Sigmoid colon (tissue), 7 donors: ENCODE results near the gene LTB4R. TPM values are rescaled to one million over a fixed set of nuclear protein-coding genes. Genes with fewer than 3 reads are reported as not detected.
"Not testable (repeated sequence)": the region's sequence is repeated elsewhere in the genome, so short reads cannot be mapped to it uniquely, and the experiment has no call there.

ENCODE experiments used
- DNase-seq: peaks from one replicate; pipeline ENCODE4 v3.0.0-alpha.2; 2019
- H3K27ac ChIP-seq, 4 donors: fragments of 200-600 bp; sonication (generic); one replicate each; pipeline ENCODE4 v1.5.1; 2016 to 2019; ENCODE audit warnings: mild to moderate bottlenecking in 1 of 4
- H3K27me3 ChIP-seq, 3 donors: fragments of 200-600 bp; sonication (generic); one replicate each; pipeline ENCODE4 v1.5.1; 2019; ENCODE audit warnings: mild to moderate bottlenecking in 1 of 3
- H3K36me3 ChIP-seq, 4 donors: fragments of 200-600 bp; sonication (generic); one replicate each; pipeline ENCODE4 v1.5.1; 2016 to 2019
- H3K4me1 ChIP-seq, 4 donors: fragments of 200-600 bp; sonication (generic); one replicate each; pipeline ENCODE4 v1.5.1; 2017 to 2019
- H3K4me3 ChIP-seq, 4 donors: fragments of 200-600 bp; sonication (generic); one replicate each; pipeline ENCODE4 v1.5.1; 2017 to 2019; ENCODE audit warnings: mild to moderate bottlenecking in 2 of 4, moderate library complexity in 1 of 4
- H3K9me3 ChIP-seq, 4 donors: fragments of 200-600 bp in 3 of 4; sonication (generic) in 3 of 4; one replicate each; pipeline versions ENCODE4 v1.5.1 to v1.6.1; 2013 to 2019
- CTCF ChIP-seq, 4 experiments: fragments of 450-650 bp in 3 of 4; fragments of 200-600 bp in 1 of 4; IDR thresholded peaks; one replicate each; pipeline ENCODE4 v1.5.1; 2016 to 2019; ENCODE audit warnings: antibody characterized with exemption in 4 of 4, mild to moderate bottlenecking in 3 of 4, moderate library complexity in 2 of 4
- EP300 ChIP-seq, 4 donors: sonication (generic); formaldehyde crosslinking; IDR thresholded peaks; one replicate each; pipeline ENCODE4 v1.6.1; 2017; ENCODE audit warnings: antibody characterized with exemption in 4 of 4
- POLR2A ChIP-seq, 2 donors: fragments of 450-650 bp; IDR thresholded peaks; one replicate each; pipeline ENCODE4 v1.6.1; 2016; ENCODE audit warnings: antibody characterized with exemption in 2 of 2, mild to moderate bottlenecking in 2 of 2, moderate library complexity in 2 of 2
- POLR2AphosphoS5 ChIP-seq, 4 donors: sonication (generic); formaldehyde crosslinking; IDR thresholded peaks; one replicate each; pipeline ENCODE4 v1.6.1; 2017; ENCODE audit warnings: antibody characterized with exemption in 4 of 4
- WGBS, 2 donors: extraction: QIAGEN DNeasy Blood & Tissue Kit; methylation state at CpG; one replicate each; pipeline ENCODE4 v1.1.7; 2013; 5-methylcytosine and 5-hydroxymethylcytosine counted together
- intact Hi-C: fragments of 100-400 bp; cut with DNase I; formaldehyde crosslinking; loops from one replicate; pipeline ENCODE4 v1.15.1; 2023
- polyA plus RNA-seq, 3 donors: library from polyadenylated mRNA; stranded (reverse); fragments of 200-250 nt; gene quantifications; one replicate each; pipeline ENCODE4 v1.2.3, GENCODE V29; 2013
- total RNA-seq, 4 donors: library from RNA; depleted of rRNA; stranded (reverse); fragments of >200 nt; gene quantifications; one replicate each; pipeline ENCODE4 v1.1.0, GENCODE V29; 2016
- donor health status: healthy with polysubstance abuse.
- donor health status: Bipolar disorder and iron deficiency.
- donor health status: healthy.

The LTB4R gene
- total and polyA plus RNA-seq, 7 donors = 0.60 to 9.8 (median 2.1) TPM

- Histone ChIP-seq H3K27ac (no peak overlapping the region), H3K36me3 (no peaks in the 10 kb centered on the region), H3K27me3 (peaks cover 0 to 16% (median 6%) of the 10 kb centered on the region in 3 donors), H3K9me3 (no peaks in the 10 kb centered on the region), H3K4me3 (no peak overlapping the region), H3K4me1 (no peaks in the 10 kb centered on the region)
- WGBS, 2 donors = 78 to 81% methylated on average over 6 of the region's 6 CpGs
- DNase-seq = no peak
- no peak for TF ChIP-seq CTCF (IDR thresholded peaks at IDR 0.05)
- intact Hi-C loops = no loop called here
Observed at GRCh38 chr14:24324024-24324423, 12.7 kb downstream of the LTB4R start.

- peaks cover 0 to 5% (median 0%) of the 10 kb centered on the region in 3 donors for H3K27me3 ChIP-seq
- no peak for TF ChIP-seq CTCF (IDR thresholded peaks at IDR 0.05)
- no peak for TF ChIP-seq EP300 (IDR thresholded peaks at IDR 0.05)
- no peak for TF ChIP-seq POLR2A (IDR thresholded peaks at IDR 0.05)
- TF ChIP-seq POLR2AphosphoS5 (IDR thresholded peaks at IDR 0.05) = no peak
- H3K4me1 ChIP-seq = no peaks in the 10 kb centered on the region
- H3K36me3 ChIP-seq = no peaks in the 10 kb centered on the region
- H3K4me3 ChIP-seq = no peak overlapping the region
- WGBS, 2 donors = 75 to 85% methylated on average over 5 of the region's 5 CpGs
- DNase-seq = no peak
- no peaks in the 10 kb centered on the region for H3K9me3 ChIP-seq
- intact Hi-C loops = no loop called here
- H3K27ac ChIP-seq = no peak overlapping the region
Observed at GRCh38 chr14:24325041-24325530, 13.8 kb downstream of the LTB4R start.

- H3K36me3 ChIP-seq = no peaks in the 10 kb centered on the region
- H3K4me1 ChIP-seq = no peaks in the 10 kb centered on the region
Observed at GRCh38 chr14:24325963-24326362, 14.7 kb downstream of the LTB4R start.

GRCh38 chr14:24327303-24327702, 16.0 kb downstream of the LTB4R start:
- peaks cover 0 to 9% (median under 1%) of the 10 kb centered on the region in 3 donors for H3K27me3 ChIP-seq
- no peaks in the 10 kb centered on the region for H3K9me3 ChIP-seq
- no peaks in the 10 kb centered on the region for H3K36me3 ChIP-seq
- TF ChIP-seq POLR2A (IDR thresholded peaks at IDR 0.05) = no peak
- no peak for TF ChIP-seq POLR2AphosphoS5 (IDR thresholded peaks at IDR 0.05)
- TF ChIP-seq CTCF (IDR thresholded peaks at IDR 0.05) = no peak
- no peak for TF ChIP-seq EP300 (IDR thresholded peaks at IDR 0.05)
- DNase-seq = no peak
- no peak overlapping the region for H3K27ac ChIP-seq
- WGBS, 2 donors = 83 to 93% methylated on average over 2 of the region's 2 CpGs
- intact Hi-C loops = no loop called here
- no peak overlapping the region for H3K4me3 ChIP-seq
- peaks cover 0 to 7% (median 5%) of the 10 kb centered on the region in 4 donors for H3K4me1 ChIP-seq

More at GRCh38 chr14:24325963-24326362, 14.7 kb downstream of the LTB4R start:
- H3K9me3 ChIP-seq = no peaks in the 10 kb centered on the region
- no peak for DNase-seq
- TF ChIP-seq POLR2AphosphoS5 (IDR thresholded peaks at IDR 0.05) = no peak
- no peak for TF ChIP-seq POLR2A (IDR thresholded peaks at IDR 0.05)
- TF ChIP-seq CTCF (IDR thresholded peaks at IDR 0.05) = no peak
- TF ChIP-seq EP300 (IDR thresholded peaks at IDR 0.05) = no peak
- H3K27me3 ChIP-seq = peaks cover 0 to 6% (median 0%) of the 10 kb centered on the region in 3 donors
- H3K4me3 ChIP-seq = no peak overlapping the region
- WGBS, 2 donors = 89 to 92% methylated on average over 9 of the region's 9 CpGs
- no peak overlapping the region for H3K27ac ChIP-seq
- intact Hi-C loops = no loop called here

GRCh38 chr14:24327914-24328313, 16.6 kb downstream of the LTB4R start:
- WGBS, 2 donors = 1 to 19% methylated on average over 9 of the region's 9 CpGs
- peak; percentile 87 for DNase-seq
- peaks cover 0 to 13% (median 11%) of the 10 kb centered on the region in 4 donors for H3K4me1 ChIP-seq
- TF ChIP-seq CTCF (IDR thresholded peaks at IDR 0.05) = peak in 3 of 4 experiments; percentile 62 to 68 (median 66)
- H3K9me3 ChIP-seq, intact Hi-C loops, H3K4me3 ChIP-seq, H3K36me3 ChIP-seq, H3K27ac ChIP-seq: not testable (repeated sequence)
- H3K27me3 ChIP-seq = peaks cover 0 to 16% (median 7%) of the 10 kb centered on the region in 3 donors
